HG03558 (cell line): Measurements from ENCODE around the gene GCNT3.

Source experiments
- ATAC-seq: cut with Tn5 transposase; IDR thresholded peaks from one replicate; pipeline ENCODE4 v1.9.1; 2021; ENCODE audit warnings: moderate number of reproducible peaks; ENCODE audit not compliant: unreplicated experiment; ENCODE audit errors: extremely low read depth

Gene GCNT3

DNA sequence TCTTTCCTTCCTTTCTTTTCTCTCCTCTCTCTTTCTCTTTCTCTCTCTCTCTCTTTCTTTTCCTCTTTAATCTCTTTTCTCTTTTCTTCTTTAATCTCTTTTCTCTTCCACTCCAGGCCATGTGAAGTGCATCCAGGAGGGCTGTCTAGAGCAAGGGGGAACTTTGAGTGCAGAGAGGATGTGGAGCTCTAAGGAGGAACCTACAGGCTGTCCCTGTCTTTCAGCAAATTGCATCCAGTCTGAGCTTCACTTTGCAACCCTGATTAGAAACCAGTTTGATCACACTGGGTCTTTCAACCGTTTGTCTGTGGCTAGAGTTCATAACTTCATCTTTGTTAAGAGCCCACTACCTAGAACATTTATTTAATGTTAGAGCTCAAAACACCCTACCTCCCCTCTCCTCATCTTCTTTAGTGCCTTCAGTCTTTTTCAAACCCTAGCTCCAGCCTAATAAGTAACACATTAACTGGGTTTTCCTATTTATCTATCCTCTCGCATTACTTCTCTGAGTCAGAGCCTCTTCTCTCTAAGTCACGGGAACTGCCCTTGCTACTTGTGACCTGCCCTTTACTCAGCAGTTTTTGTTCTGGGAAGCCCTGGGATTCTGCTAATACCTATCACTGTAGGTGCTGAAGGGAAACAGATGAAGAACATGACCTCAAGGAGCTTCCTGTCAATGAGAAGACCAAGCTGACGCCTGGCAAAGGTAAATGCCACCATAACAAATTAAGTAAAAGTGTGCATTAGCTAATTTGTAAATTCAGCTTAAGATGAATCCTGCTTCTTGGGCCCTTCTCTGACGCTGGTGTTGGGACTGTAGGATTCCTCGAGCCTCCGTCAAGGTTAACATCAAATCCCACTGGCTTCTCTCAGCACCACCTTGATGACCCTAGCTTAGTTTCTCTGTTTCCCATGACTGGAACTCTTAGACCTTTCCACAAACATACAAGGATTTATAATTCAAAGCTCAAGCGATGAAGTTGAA is at the start of gene GCNT3:
Gene GCNT3 (plus strand): TSS at position 508 of the 985 bp plus-strand sequence. CDS start 6,456 bp downstream, outside the sequence.
- ATAC-seq: no peak

DNA sequence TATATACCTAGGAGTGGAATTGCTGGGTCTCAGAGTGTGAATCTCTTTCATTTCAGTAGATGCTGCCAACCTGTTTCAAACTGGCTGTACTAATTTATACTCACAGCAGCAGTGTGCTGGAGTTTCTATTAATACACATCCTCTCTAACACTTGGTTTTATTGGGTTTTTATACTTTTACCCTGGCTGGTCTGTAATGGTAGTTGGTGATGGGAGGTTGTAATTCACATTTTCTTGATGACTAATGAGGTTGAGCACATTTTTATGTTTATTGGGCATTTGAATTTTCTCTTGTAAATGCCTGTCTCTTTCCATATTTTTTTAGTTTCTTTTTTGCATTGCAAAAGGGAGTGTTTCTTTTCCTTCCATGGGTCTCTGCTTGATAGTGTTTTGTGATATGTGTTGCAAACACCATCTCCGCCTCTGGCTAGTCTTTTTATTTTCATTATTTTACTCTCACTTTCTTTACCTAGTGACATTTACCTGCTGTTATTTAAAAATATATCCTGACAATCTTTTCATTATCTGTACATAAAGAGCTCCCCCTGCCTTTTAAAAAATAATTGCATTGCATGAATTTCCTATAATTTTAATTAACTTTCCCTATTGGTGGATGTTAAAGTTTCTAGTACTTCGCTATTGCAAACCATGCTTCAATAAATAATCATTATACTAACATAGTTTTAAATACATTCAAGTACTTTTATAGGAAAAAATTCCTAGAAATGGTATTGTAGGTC is 49.0 kb upstream of the GCNT3 start:
- no peak for ATAC-seq

GRCh38 chr15:59565299-59565698 is 46.3 kb upstream of the GCNT3 start:
- ATAC-seq: no peak

DNA sequence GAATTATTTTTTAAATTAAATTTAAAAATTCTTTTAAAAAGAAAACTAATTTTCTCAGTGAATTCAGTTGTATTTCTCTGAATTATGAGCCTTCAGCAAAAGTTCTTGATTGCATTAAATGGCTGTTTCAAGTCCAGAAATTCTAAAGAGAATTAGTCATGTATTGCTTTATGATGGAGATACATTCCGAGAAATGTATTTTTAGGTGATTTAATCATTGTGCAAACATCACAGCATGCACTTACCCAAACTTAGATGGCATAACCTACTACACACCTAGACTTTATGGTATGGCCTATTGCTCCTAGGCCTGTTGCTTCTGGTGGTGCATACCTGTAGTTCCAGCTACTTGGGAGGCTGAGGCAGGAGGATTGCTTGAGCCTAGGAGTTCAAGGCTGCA is 44.3 kb upstream of the GCNT3 start:
- ATAC-seq: no peak

GRCh38 chr15:59569477-59569876 is 42.1 kb upstream of the GCNT3 start:
- ATAC-seq: no peak

GRCh38 chr15:59570315-59570714 is 41.3 kb upstream of the GCNT3 start:
- ATAC-seq: no peak

DNA sequence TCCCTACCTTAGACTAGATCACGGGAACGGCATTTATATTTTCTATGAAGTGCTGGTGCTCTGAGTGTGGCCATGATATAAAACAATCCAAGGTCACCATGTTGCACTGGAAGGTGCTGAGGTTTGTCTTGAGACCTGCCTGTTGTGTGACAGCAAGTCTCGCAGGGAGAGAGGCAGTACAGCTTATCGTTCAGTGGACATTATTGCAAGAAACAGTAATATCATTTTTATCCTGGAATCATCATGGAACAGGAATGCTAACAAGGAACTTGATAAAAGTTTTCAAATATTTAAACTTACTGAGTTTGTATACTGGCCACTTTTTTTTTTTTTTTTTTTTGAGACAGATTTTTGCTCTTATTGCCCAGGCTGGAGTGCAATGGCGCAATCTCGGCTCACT is 40.0 kb upstream of the GCNT3 start:
- ATAC-seq: no peak

- ATAC-seq: no peak
Measured at GRCh38 chr15:59583088-59583487, 28.5 kb upstream of the GCNT3 start.

GRCh38 chr15:59587085-59587826 is 24.3 kb upstream of the GCNT3 start:
- no peak for ATAC-seq

- no peak for ATAC-seq
Measured at GRCh38 chr15:59590027-59590426, 21.6 kb upstream of the GCNT3 start.

GRCh38 chr15:59591356-59591755 is 20.2 kb upstream of the GCNT3 start:
- no peak for ATAC-seq

GRCh38 chr15:59594493-59594942 is 17.1 kb upstream of the GCNT3 start:
- ATAC-seq: no peak

GRCh38 chr15:59594991-59595390 is 16.6 kb upstream of the GCNT3 start:
- ATAC-seq: no peak

- ATAC-seq: no peak
Measured at GRCh38 chr15:59595434-59595915, 16.1 kb upstream of the GCNT3 start.

GRCh38 chr15:59596640-59597039 is 14.9 kb upstream of the GCNT3 start:
- ATAC-seq: no peak

DNA sequence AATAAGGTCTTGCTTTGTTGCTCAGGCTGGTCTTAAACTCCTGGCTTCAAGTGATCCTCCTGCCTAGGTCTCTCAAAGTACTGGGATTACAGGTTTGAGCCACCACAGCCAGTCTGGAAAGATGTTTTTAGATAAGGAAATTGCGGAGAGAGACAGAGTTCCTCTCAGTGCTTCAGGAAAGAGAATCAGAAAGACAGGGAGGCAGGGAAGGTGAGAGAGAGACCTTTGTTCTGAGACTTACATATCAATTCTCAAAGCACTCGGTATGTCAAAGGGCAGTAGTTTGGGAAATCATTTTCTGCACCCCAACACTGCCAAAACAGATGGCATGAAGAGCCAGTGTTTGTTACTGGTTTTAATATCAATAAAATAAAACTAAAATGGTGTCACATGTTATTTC is 13.1 kb upstream of the GCNT3 start:
- no peak for ATAC-seq

GRCh38 chr15:59605994-59606393 is 5.6 kb upstream of the GCNT3 start:
- ATAC-seq: no peak

DNA sequence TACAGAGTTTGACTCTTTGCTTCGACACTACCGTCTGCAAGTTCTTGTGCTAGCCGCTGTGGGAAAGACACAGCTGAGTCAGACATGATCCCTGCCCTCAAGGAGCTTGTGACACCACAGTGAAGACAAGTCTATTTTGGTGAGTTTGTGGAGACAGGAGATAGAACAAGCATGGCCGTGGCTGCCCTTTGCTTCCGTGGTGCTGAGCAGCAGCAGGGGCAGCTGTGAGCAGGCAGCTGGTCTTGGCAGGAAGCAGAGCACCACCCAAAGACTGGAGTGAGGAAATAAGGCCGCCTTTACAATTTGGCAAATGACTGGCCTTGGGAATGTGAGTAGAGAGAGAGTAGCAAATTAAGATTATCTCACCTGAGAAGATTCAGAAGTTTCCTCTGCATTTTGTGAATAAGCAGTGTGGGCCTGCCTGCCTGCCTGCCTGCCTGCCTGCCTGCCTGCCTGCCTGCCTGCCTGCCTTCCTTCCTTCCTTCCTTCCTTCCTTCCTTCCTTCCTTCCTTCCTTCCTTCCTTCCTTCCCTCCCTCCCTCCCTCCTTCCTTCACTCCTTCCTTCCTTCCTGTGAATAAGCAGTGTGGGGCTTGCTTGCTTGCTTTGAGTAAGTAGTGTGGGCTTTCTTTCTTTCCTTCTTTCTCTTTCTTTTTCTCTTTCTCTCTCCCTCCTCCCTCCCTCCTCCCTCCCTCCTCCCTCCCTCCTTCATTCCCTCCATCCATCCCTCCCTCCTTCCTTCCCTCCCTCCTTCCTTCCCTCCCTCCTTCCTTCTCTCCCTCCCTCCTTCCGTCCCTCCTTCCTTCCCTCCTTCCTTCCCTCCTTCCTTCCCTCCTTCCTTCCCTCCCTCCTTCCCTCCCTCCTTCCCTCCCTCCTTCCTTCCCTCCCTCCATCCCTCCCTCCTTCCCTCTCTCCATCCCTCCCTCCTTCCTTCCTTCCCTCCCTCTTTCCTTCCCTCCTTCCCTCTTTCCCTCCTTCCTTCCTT is 1.6 kb upstream of the GCNT3 start:
- ATAC-seq: no peak

- no peak for ATAC-seq
Measured at GRCh38 chr15:59614153-59614552, 2.6 kb downstream of the GCNT3 start.
